HCT116 (cell line): ENCODE results near the gene DRAM1.

ENCODE experiments used
- CEBPB ChIP-seq: IDR thresholded peaks from 2 replicates; pipeline ENCODE4 v1.6.1; 2012; ENCODE audit warnings: low read depth
- EZH2 ChIP-seq: fragments of 200-600 bp; sonication (generic); IDR thresholded peaks from 2 replicates; pipeline ENCODE4 v1.6.1; 2017; ENCODE audit warnings: antibody characterized with exemption, mixed run types
- EZH2phosphoT487 ChIP-seq: fragments of 200-600 bp; IDR thresholded peaks from 2 replicates; pipeline ENCODE4 v1.6.1; 2018; ENCODE audit warnings: antibody characterized with exemption, borderline replicate concordance
- POLR2A ChIP-seq: IDR thresholded peaks from 2 replicates; pipeline ENCODE4 v1.7.0; 2011; ENCODE audit warnings: borderline replicate concordance; ENCODE audit not compliant: insufficient read depth, insufficient read length; ENCODE audit errors: extremely low read depth
- TF ChIP-seq, protein P1 (sequence below), 3 experiments: fragments of 200-600 bp in 1 of 3; sonication (generic) in 1 of 3; IDR thresholded peaks in 2 of 3; conservative IDR thresholded peaks in 1 of 3; 2 replicates each; pipeline ENCODE4 v1.5.1; 2012 to 2017; ENCODE audit warnings: low read depth in 2 of 3, low read length in 2 of 3, antibody characterized with exemption in 1 of 3, borderline replicate concordance in 1 of 3, control low read depth in 1 of 3, mild to moderate bottlenecking in 1 of 3, mixed read lengths in 1 of 3, mixed run types in 1 of 3, moderate library complexity in 1 of 3; ENCODE audit not compliant: insufficient read depth in 1 of 3

DNA sequence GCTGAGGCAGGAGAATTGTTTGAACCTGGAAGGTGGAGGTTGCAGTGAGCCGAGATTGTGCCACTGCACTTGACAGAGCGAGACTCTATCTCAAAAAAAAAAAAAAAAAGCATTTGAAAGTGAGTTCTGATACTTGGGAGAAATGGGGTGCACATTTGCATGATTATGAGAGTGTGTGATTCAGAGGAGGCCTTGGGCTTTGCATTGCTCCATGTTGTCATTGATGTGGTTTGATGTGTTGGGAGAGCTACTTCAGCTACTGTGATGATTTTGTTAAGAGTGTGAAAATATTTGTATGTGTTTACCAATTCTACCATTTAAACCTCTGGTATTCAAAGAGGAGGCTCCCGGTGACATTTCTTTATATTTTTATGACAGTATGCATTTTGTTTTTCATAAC, 24.4 kb downstream of the DRAM1 start:
- TF ChIP-seq, protein P1, sequence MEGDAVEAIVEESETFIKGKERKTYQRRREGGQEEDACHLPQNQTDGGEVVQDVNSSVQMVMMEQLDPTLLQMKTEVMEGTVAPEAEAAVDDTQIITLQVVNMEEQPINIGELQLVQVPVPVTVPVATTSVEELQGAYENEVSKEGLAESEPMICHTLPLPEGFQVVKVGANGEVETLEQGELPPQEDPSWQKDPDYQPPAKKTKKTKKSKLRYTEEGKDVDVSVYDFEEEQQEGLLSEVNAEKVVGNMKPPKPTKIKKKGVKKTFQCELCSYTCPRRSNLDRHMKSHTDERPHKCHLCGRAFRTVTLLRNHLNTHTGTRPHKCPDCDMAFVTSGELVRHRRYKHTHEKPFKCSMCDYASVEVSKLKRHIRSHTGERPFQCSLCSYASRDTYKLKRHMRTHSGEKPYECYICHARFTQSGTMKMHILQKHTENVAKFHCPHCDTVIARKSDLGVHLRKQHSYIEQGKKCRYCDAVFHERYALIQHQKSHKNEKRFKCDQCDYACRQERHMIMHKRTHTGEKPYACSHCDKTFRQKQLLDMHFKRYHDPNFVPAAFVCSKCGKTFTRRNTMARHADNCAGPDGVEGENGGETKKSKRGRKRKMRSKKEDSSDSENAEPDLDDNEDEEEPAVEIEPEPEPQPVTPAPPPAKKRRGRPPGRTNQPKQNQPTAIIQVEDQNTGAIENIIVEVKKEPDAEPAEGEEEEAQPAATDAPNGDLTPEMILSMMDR (IDR thresholded peaks at IDR 0.05 in 2 of 3, conservative IDR thresholded peaks at IDR 0.05 in 1 of 3; ENCODE audit: borderline replicate concordance in 1 of 3, insufficient read depth in 1 of 3, low read depth in 2 of 3, low read length in 2 of 3) = no peak
- TF ChIP-seq EZH2 = no peak
- TF ChIP-seq POLR2A = no peak
- TF ChIP-seq EZH2phosphoT487 = no peak
- no peak for TF ChIP-seq CEBPB
